Gastroesophageal sphincter (tissue), 3 donors: ENCODE measurements around the gene PLCG1.

Source experiments
- POLR2A ChIP-seq, 2 donors: fragments of 450-650 bp; IDR thresholded peaks; one replicate each; pipeline ENCODE4 v1.6.1; 2017; ENCODE audit warnings: antibody characterized with exemption in 2 of 2, mild to moderate bottlenecking in 2 of 2, moderate library complexity in 1 of 2
- TF ChIP-seq, protein P1 (sequence below), 4 experiments: fragments of 200-600 bp in 2 of 4; fragments of 450-650 bp in 2 of 4; sonication (generic) in 1 of 4; IDR thresholded peaks; one replicate each; pipeline ENCODE4 v1.5.1; 2017 to 2019; ENCODE audit warnings: antibody characterized with exemption in 4 of 4, mild to moderate bottlenecking in 2 of 4, moderate library complexity in 2 of 4

DNA sequence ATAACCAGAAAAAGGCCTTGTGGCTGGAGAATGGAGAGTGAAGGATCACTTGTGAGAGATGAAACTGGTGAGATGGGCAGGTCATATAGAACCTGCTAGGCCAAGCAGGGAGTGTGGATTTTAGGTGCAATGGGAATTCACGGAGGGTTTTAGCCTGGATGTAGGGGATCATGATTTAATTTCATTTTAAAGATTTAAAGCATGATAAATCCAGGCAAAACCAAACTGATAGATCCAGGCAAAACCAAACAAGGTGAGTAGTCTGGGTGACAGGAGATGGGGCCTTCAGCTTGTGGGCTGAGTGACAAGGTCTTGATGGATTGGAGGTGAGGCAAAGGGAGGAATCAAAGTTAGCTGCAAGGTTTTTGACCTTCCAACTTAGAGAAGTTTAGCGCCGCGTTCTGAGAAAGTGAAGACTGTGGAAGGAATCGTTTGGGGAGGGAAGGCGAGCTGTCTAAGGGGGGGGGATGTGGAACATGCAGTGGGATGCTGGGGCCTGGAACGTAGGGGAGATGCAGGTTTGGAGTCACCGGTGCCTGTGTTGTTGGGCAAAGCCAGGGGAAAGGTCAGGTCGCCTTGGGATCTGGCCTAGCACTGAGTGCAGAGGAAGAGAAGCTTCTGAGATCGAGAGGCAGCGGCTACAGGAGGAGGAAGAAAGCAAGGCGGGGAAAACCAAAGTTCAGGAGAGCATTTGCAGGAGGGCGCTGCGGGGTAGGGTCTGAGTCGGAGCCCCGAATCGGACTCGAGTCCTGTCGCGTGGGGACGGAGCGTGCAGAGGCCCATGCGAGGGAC lies 1.3 kb upstream of the PLCG1 start:
- no peak for TF ChIP-seq POLR2A (IDR thresholded peaks at IDR 0.05)
- TF ChIP-seq, protein P1, sequence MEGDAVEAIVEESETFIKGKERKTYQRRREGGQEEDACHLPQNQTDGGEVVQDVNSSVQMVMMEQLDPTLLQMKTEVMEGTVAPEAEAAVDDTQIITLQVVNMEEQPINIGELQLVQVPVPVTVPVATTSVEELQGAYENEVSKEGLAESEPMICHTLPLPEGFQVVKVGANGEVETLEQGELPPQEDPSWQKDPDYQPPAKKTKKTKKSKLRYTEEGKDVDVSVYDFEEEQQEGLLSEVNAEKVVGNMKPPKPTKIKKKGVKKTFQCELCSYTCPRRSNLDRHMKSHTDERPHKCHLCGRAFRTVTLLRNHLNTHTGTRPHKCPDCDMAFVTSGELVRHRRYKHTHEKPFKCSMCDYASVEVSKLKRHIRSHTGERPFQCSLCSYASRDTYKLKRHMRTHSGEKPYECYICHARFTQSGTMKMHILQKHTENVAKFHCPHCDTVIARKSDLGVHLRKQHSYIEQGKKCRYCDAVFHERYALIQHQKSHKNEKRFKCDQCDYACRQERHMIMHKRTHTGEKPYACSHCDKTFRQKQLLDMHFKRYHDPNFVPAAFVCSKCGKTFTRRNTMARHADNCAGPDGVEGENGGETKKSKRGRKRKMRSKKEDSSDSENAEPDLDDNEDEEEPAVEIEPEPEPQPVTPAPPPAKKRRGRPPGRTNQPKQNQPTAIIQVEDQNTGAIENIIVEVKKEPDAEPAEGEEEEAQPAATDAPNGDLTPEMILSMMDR (IDR thresholded peaks at IDR 0.05) = no peak
